ENCODE results near the gene MOBP.

MOBP gene

GRCh38 chr3:39438880-39439279 lies 28.6 kb upstream of the MOBP start:
- H3K4me3 ChIP-seq (ENCODE audit: control insufficient read depth in 1 of 7, extremely low read depth in 1 of 7, insufficient read depth in 4 of 7, low read depth in 2 of 7, low read length in 6 of 7), result no peak overlapping the region
- H3K36me3 ChIP-seq (ENCODE audit: control insufficient read depth in 4 of 4, insufficient read depth in 4 of 4, low read length in 3 of 4), result no peaks in the 10 kb centered on the region
- no peak for DNase-seq
- H3K27ac ChIP-seq (ENCODE audit: insufficient read depth in 1 of 2, low read depth in 1 of 2, low read length in 2 of 2, poor library complexity in 1 of 2, severe bottlenecking in 2 of 2), result no peak overlapping the region
- ChIA-PET CTCF (interaction anchor here (1.1 kb wide), 2 partner anchors 8 to 9 kb away, joined by 3 read pairs; no protein-coding TSS in a partner anchor), POLR2A (no interaction called here)
- H3K9me3 ChIP-seq (ENCODE audit: control extremely low read depth in 1 of 5, control insufficient read depth in 4 of 5, insufficient read depth in 2 of 5, low read depth in 1 of 5, low read length in 4 of 5), result no peaks in the 10 kb centered on the region
- H3K4me1 ChIP-seq (ENCODE audit: control extremely low read depth in 1 of 4, control insufficient read depth in 4 of 4, insufficient read depth in 4 of 4, low read length in 3 of 4), result no peaks in the 10 kb centered on the region
- H3K27me3 ChIP-seq (replicated peaks in 2 of 5; ENCODE audit: control insufficient read depth in 4 of 5, insufficient read depth in 5 of 5, low read length in 4 of 5), result no peaks in the 10 kb centered on the region
- 87% methylated on average over 4 of the region's 4 CpGs for WGBS (ENCODE audit: insufficient coverage)

- H3K4me1 ChIP-seq (ENCODE audit: control extremely low read depth in 1 of 4, control insufficient read depth in 4 of 4, insufficient read depth in 4 of 4, low read length in 3 of 4), result no peaks in the 10 kb centered on the region
- no peak overlapping the region for H3K4me3 ChIP-seq (ENCODE audit: control insufficient read depth in 1 of 7, extremely low read depth in 1 of 7, insufficient read depth in 4 of 7, low read depth in 2 of 7, low read length in 6 of 7)
- no peaks in the 10 kb centered on the region for H3K36me3 ChIP-seq (ENCODE audit: control insufficient read depth in 4 of 4, insufficient read depth in 4 of 4, low read length in 3 of 4)
- no peak for DNase-seq
- 90% methylated on average over 8 of the region's 8 CpGs for WGBS (ENCODE audit: insufficient coverage)
- no peak overlapping the region for H3K27ac ChIP-seq (ENCODE audit: insufficient read depth in 1 of 2, low read depth in 1 of 2, low read length in 2 of 2, poor library complexity in 1 of 2, severe bottlenecking in 2 of 2)
- H3K27me3 ChIP-seq (replicated peaks in 2 of 5; ENCODE audit: control insufficient read depth in 4 of 5, insufficient read depth in 5 of 5, low read length in 4 of 5), result no peaks in the 10 kb centered on the region
- ChIA-PET POLR2A (no interaction called here), CTCF (interaction anchor here (1.0 to 1.1 kb wide), 2 partner anchors 18 to 37 kb away, joined by 3 read pairs; no protein-coding TSS in a partner anchor)
- H3K9me3 ChIP-seq (ENCODE audit: control extremely low read depth in 1 of 5, control insufficient read depth in 4 of 5, insufficient read depth in 2 of 5, low read depth in 1 of 5, low read length in 4 of 5), result no peaks in the 10 kb centered on the region
Measured at GRCh38 chr3:39440316-39440715, 27.2 kb upstream of the MOBP start.

- Histone ChIP-seq H3K9me3 (ENCODE audit: control extremely low read depth in 1 of 5, control insufficient read depth in 4 of 5, insufficient read depth in 2 of 5, low read depth in 1 of 5, low read length in 4 of 5) (no peaks in the 10 kb centered on the region), H3K36me3 (ENCODE audit: control insufficient read depth in 4 of 4, insufficient read depth in 4 of 4, low read length in 3 of 4) (no peaks in the 10 kb centered on the region), H3K4me3 (ENCODE audit: control insufficient read depth in 1 of 7, extremely low read depth in 1 of 7, insufficient read depth in 4 of 7, low read depth in 2 of 7, low read length in 6 of 7) (no peak overlapping the region), H3K27me3 (replicated peaks in 2 of 5; ENCODE audit: control insufficient read depth in 4 of 5, insufficient read depth in 5 of 5, low read length in 4 of 5) (no peaks in the 10 kb centered on the region), H3K4me1 (ENCODE audit: control extremely low read depth in 1 of 4, control insufficient read depth in 4 of 4, insufficient read depth in 4 of 4, low read length in 3 of 4) (peaks cover 0 to 2% (median 0%) of the 10 kb centered on the region in 4 experiments), H3K27ac (ENCODE audit: insufficient read depth in 1 of 2, low read depth in 1 of 2, low read length in 2 of 2, poor library complexity in 1 of 2, severe bottlenecking in 2 of 2) (no peak overlapping the region)
- DNase-seq, result no peak
- CTCF ChIA-PET, result interaction anchor here (1.3 to 2.9 kb wide), 2 partner anchors 56 to 874 kb away, joined by 3 to 10 read pairs; no protein-coding TSS in a partner anchor
- POLR2A ChIA-PET, result no interaction called here
- 95% methylated on average over 4 of the region's 4 CpGs for WGBS (ENCODE audit: insufficient coverage)
Measured at GRCh38 chr3:39443530-39443929, 23.9 kb upstream of the MOBP start.

- POLR2A ChIA-PET, result no interaction called here
- Histone ChIP-seq H3K4me1 (ENCODE audit: control extremely low read depth in 1 of 4, control insufficient read depth in 4 of 4, insufficient read depth in 4 of 4, low read length in 3 of 4) (peaks cover 0 to 2% (median 0%) of the 10 kb centered on the region in 4 experiments), H3K36me3 (ENCODE audit: control insufficient read depth in 4 of 4, insufficient read depth in 4 of 4, low read length in 3 of 4) (no peaks in the 10 kb centered on the region), H3K27me3 (replicated peaks in 2 of 5; ENCODE audit: control insufficient read depth in 4 of 5, insufficient read depth in 5 of 5, low read length in 4 of 5) (no peaks in the 10 kb centered on the region), H3K9me3 (ENCODE audit: control extremely low read depth in 1 of 5, control insufficient read depth in 4 of 5, insufficient read depth in 2 of 5, low read depth in 1 of 5, low read length in 4 of 5) (no peaks in the 10 kb centered on the region), H3K4me3 (ENCODE audit: control insufficient read depth in 1 of 7, extremely low read depth in 1 of 7, insufficient read depth in 4 of 7, low read depth in 2 of 7, low read length in 6 of 7) (no peak overlapping the region), H3K27ac (ENCODE audit: insufficient read depth in 1 of 2, low read depth in 1 of 2, low read length in 2 of 2, poor library complexity in 1 of 2, severe bottlenecking in 2 of 2) (no peak overlapping the region)
- DNase-seq, result no peak
- 80% methylated on average over 1 of the region's 2 CpGs for WGBS (ENCODE audit: insufficient coverage)
- CTCF ChIA-PET, result interaction anchor here (0.9 to 4.3 kb wide), 9 partner anchors 12 to 97 kb away, joined by 3 to 25 read pairs (median 3); no protein-coding TSS in a partner anchor
Measured at GRCh38 chr3:39445927-39446326, 21.6 kb upstream of the MOBP start.

- ChIA-PET CTCF (interaction anchor here (0.9 to 4.3 kb wide), 9 partner anchors 13 to 97 kb away, joined by 3 to 25 read pairs (median 3); no protein-coding TSS in a partner anchor), POLR2A (no interaction called here)
- DNase-seq, result no peak
- Histone ChIP-seq H3K9me3 (ENCODE audit: control extremely low read depth in 1 of 5, control insufficient read depth in 4 of 5, insufficient read depth in 2 of 5, low read depth in 1 of 5, low read length in 4 of 5) (no peaks in the 10 kb centered on the region), H3K27ac (ENCODE audit: insufficient read depth in 1 of 2, low read depth in 1 of 2, low read length in 2 of 2, poor library complexity in 1 of 2, severe bottlenecking in 2 of 2) (no peak overlapping the region), H3K4me1 (ENCODE audit: control extremely low read depth in 1 of 4, control insufficient read depth in 4 of 4, insufficient read depth in 4 of 4, low read length in 3 of 4) (peaks cover 0 to 2% (median 0%) of the 10 kb centered on the region in 4 experiments), H3K36me3 (ENCODE audit: control insufficient read depth in 4 of 4, insufficient read depth in 4 of 4, low read length in 3 of 4) (no peaks in the 10 kb centered on the region), H3K27me3 (replicated peaks in 2 of 5; ENCODE audit: control insufficient read depth in 4 of 5, insufficient read depth in 5 of 5, low read length in 4 of 5) (no peaks in the 10 kb centered on the region), H3K4me3 (ENCODE audit: control insufficient read depth in 1 of 7, extremely low read depth in 1 of 7, insufficient read depth in 4 of 7, low read depth in 2 of 7, low read length in 6 of 7) (no peak overlapping the region)
- no CpG with 5 or more reads among the region's 2 CpGs for WGBS (ENCODE audit: insufficient coverage)
Measured at GRCh38 chr3:39446444-39446843, 21.0 kb upstream of the MOBP start.

- Histone ChIP-seq H3K4me3 (ENCODE audit: control insufficient read depth in 1 of 7, extremely low read depth in 1 of 7, insufficient read depth in 4 of 7, low read depth in 2 of 7, low read length in 6 of 7) (no peak overlapping the region), H3K36me3 (ENCODE audit: control insufficient read depth in 4 of 4, insufficient read depth in 4 of 4, low read length in 3 of 4) (no peaks in the 10 kb centered on the region), H3K27me3 (replicated peaks in 2 of 5; ENCODE audit: control insufficient read depth in 4 of 5, insufficient read depth in 5 of 5, low read length in 4 of 5) (no peaks in the 10 kb centered on the region), H3K4me1 (ENCODE audit: control extremely low read depth in 1 of 4, control insufficient read depth in 4 of 4, insufficient read depth in 4 of 4, low read length in 3 of 4) (peaks cover 0 to 2% (median 0%) of the 10 kb centered on the region in 4 experiments), H3K9me3 (ENCODE audit: control extremely low read depth in 1 of 5, control insufficient read depth in 4 of 5, insufficient read depth in 2 of 5, low read depth in 1 of 5, low read length in 4 of 5) (no peaks in the 10 kb centered on the region), H3K27ac (ENCODE audit: insufficient read depth in 1 of 2, low read depth in 1 of 2, low read length in 2 of 2, poor library complexity in 1 of 2, severe bottlenecking in 2 of 2) (no peak overlapping the region)
- POLR2A ChIA-PET, result no interaction called here
- CTCF ChIA-PET, result interaction anchor here (0.6 to 4.3 kb wide), 13 partner anchors 9 to 733 kb away, joined by 3 to 25 read pairs (median 5); no protein-coding TSS in a partner anchor
- WGBS (ENCODE audit: insufficient coverage), result 30% methylated on average over 6 of the region's 13 CpGs
- peak; percentile 66 to 80 (median 66) for DNase-seq
Measured at GRCh38 chr3:39447637-39448483, 19.6 kb upstream of the MOBP start.
